Motor neuron (in vitro differentiated cells): ENCODE data around the gene CD68. TPM values are rescaled to one million over a fixed set of nuclear protein-coding genes. Genes with fewer than 3 reads are reported as not detected.
A peak's percentile ranks its signal among the peaks of the same experiment; 100 is the strongest.

Experiments
- ATAC-seq, 8 experiments: fragments of 200-7000 bp; cut with Tn5 transposase; replicated peaks in 6 of 8; 2 replicates each; pipeline ENCODE4 v1.8.0; 2021; ENCODE audit warnings: mild to moderate bottlenecking in 8 of 8, moderate library complexity in 8 of 8
- H3K27ac ChIP-seq, 2 donors: fragments of 250-450 bp; sonication (Bioruptor Pico); 2 replicates each; pipeline ENCODE4 v1.9.0; 2021; ENCODE audit warnings: antibody characterized with exemption in 2 of 2, mild to moderate bottlenecking in 2 of 2, moderate library complexity in 1 of 2
- H3K4me1 ChIP-seq, 2 donors: fragments of 250-450 bp; sonication (Bioruptor Pico); replicated peaks in 1 of 2; 2 replicates each; pipeline ENCODE4 v1.6.1; 2021; ENCODE audit warnings: antibody characterized with exemption in 2 of 2, mild to moderate bottlenecking in 2 of 2, moderate library complexity in 1 of 2
- H3K4me3 ChIP-seq, 5 donors: fragments of 250-450 bp; sonication (Bioruptor Pico); 2 replicates each; pipeline ENCODE4 v1.9.0; 2021; ENCODE audit warnings: antibody characterized with exemption in 5 of 5, mild to moderate bottlenecking in 5 of 5, moderate library complexity in 4 of 5
- WGBS, 10 experiments: fragments of 450-650 bp; shearing (Covaris generic); methylation state at CpG; one replicate each; pipeline ENCODE4 v1.0.0; 2022; 5-methylcytosine and 5-hydroxymethylcytosine counted together
- in situ Hi-C, 9 experiments: fragments of 400-800 bp; cut with MboI; loops; one replicate each; pipeline ENCODE4 v1.15.0; 2021; ENCODE audit warnings: low sequenced_read_pairs in 9 of 9, low pct_unique_long_range_greater_than_20kb in 2 of 9; ENCODE audit not compliant: unreplicated experiment in 9 of 9
- total RNA-seq, 8 experiments: library from RNA; unstranded; fragments of 300-600 nt; gene quantifications; 2 replicates each; pipeline versions ENCODE4 v1.2.3 to v1.2.4, GENCODE V29; 2022

CD68 gene, protein sequence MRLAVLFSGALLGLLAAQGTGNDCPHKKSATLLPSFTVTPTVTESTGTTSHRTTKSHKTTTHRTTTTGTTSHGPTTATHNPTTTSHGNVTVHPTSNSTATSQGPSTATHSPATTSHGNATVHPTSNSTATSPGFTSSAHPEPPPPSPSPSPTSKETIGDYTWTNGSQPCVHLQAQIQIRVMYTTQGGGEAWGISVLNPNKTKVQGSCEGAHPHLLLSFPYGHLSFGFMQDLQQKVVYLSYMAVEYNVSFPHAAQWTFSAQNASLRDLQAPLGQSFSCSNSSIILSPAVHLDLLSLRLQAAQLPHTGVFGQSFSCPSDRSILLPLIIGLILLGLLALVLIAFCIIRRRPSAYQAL
- total RNA-seq, result 10 to 100 TPM in 1 of 8 experiments, 1 to 10 TPM in 4, under 1 TPM in 3; 0.58 to 15.7 (median 2.5) TPM

DNA sequence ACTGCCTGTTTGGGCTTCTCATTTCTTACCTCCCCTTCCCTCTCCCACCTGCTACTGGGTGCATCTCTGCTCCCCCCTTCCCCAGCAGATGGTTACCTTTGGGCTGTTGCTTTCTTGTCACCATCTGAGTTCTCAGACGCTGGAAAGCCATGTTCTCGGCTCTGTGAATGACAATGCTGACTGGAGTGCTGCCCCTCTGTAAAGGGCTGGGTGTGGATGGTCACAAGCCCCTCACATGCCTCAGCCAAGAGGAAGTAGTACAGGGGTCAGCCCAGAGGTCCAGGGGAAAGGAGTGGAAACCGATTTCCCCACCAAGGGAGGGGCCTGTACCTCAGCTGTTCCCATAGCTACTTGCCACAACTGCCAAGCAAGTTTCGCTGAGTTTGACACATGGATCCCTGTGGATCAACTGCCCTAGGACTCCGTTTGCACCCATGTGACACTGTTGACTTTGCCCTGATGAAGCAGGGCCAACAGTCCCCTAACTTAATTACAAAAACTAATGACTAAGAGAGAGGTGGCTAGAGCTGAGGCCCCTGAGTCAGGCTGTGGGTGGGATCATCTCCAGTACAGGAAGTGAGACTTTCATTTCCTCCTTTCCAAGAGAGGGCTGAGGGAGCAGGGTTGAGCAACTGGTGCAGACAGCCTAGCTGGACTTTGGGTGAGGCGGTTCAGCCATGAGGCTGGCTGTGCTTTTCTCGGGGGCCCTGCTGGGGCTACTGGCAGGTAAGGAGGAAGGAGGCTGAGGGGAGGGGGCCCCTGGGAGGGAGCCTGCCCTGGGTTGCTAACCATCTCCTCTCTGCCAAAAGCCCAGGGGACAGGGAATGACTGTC, at the start of gene CD68:
TSS of gene CD68 (plus strand) at position 638 of the 833 bp plus-strand sequence. CDS start at position 678, 40 bp downstream.
- WGBS, 10 experiments, result 0 to 70% (median 16%) methylated on average over 1 to 6 of the region's 7 CpGs; no CpG with 5 or more reads in 3 of the 10 experiments
- peak; percentile 14 to 51 (median 35) for ATAC-seq
- Histone ChIP-seq H3K27ac (peak within 1 kb of the TSS in 1 of 2 donors; percentile 55), H3K4me1 (peaks cover 29 to 34% of the 10 kb centered on the region in 2 donors), H3K4me3 (peak within 1 kb of the TSS in 1 of 5 donors; percentile 4)
- in situ Hi-C loops, result no loop called here

DNA sequence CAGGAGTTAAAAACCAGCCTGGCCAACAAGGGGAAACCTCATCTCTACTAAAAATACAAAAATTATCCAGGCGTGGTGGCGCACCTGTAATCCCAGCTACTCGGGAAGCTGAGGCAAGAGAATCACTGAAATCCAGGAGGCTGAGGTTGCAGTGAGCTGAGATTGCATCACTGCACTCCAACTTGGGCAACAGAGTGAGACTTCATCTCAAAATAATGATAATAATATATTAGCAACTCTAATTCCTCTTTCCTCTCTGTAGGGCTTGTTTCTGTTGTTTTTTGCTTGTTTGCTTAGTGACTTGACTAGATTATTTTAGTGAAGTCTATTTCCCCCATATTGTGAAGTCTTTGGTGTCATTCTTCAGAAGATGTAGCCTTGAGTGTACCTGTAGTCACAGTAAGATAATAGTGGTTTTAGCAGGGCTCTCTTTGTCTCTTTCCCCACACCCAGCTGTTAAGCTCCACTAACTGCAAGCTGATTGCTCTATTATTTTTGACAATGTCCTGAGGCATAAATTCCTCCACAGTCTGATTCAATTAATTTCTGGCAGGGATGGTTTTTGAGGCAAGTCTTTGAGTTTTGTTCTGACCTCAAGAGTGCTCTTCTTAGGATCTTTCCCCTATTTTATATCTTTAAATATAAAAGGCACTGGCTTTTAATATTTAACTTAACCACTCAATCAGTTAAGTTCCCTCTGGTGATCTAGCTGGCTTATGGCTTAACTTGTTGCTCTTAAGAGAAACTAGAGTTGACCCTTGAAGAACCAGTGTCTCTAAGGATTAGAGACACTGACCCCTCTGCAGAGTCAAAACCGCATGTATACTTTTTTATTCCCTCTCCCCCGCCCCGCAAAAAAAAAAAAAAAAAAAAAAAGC, 49.2 kb upstream of the CD68 start:
- in situ Hi-C loops, result no loop called here
- Histone ChIP-seq H3K4me1 (no peaks in the 10 kb centered on the region), H3K4me3 (no peak overlapping the region), H3K27ac (no peak overlapping the region)
- WGBS, 10 experiments, result 30 to 100% (median 90%) methylated on average over 1 to 6 of the region's 6 CpGs; no CpG with 5 or more reads in 1 of the 10 experiments
- ATAC-seq, result no peak

- no peaks in the 10 kb centered on the region for H3K4me1 ChIP-seq
- H3K27ac ChIP-seq, result no peak overlapping the region
- in situ Hi-C loops, result no loop called here
- H3K4me3 ChIP-seq, result no peak overlapping the region
- ATAC-seq, result no peak
- WGBS, 10 experiments, result 0 to 76% (median 33%) methylated on average over 1 to 3 of the region's 3 CpGs; no CpG with 5 or more reads in 3 of the 10 experiments
Measured at GRCh38 chr17:7538050-7538449, 41.4 kb upstream of the CD68 start.

DNA sequence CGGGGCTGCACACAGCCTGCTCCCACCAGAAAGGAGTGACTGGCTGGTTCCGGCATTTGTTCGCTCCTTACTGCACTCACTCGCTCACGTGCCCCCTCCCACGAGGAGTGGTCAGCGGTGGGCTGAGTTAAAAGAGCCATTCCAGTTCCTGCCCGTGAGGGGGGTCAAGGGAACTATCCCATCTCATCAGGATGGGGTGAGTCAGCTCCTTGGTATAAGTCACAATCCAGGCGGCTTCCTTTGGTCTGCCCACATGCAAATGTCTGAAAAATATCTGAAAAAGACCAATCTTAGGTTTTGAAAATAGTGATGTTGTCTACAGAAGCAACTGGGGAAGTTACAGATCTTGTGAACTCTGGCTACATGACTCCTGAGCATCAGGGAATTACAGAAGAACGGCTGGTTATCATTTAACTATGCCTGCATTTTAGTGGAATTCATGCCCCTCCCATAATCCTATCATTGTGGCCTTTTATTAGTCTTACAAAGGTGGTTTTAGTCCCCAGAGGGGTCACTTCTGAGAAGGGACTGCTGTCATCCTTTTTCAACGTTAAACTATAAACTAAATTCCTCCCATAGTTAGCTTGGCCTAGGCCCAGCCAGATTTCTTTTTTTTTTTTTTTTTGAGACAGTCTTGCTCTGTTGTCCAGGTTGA, 40.4 kb upstream of the CD68 start:
- H3K4me3 ChIP-seq, result no peak overlapping the region
- no peaks in the 10 kb centered on the region for H3K4me1 ChIP-seq
- no peak overlapping the region for H3K27ac ChIP-seq
- in situ Hi-C loops, result no loop called here
- WGBS, 10 experiments, result 0 to 100% (median 46%) methylated on average over 1 to 7 of the region's 11 CpGs; no CpG with 5 or more reads in 2 of the 10 experiments
- no peak for ATAC-seq

- in situ Hi-C loops, result no loop called here
- 68 to 100% (median 88%) methylated on average over 1 to 5 of the region's 9 CpGs; no CpG with 5 or more reads in 4 of the 10 experiments for WGBS, 10 experiments
- no peak overlapping the region for H3K27ac ChIP-seq
- no peak overlapping the region for H3K4me3 ChIP-seq
- H3K4me1 ChIP-seq, result no peaks in the 10 kb centered on the region
- no peak for ATAC-seq
Measured at GRCh38 chr17:7541074-7541621, 38.3 kb upstream of the CD68 start.

- peaks cover 0 to 7% of the 10 kb centered on the region in 2 donors for H3K4me1 ChIP-seq
- ATAC-seq, result no peak
- no peak overlapping the region for H3K27ac ChIP-seq
- 20 to 100% (median 68%) methylated on average over 1 to 5 of the region's 6 CpGs; no CpG with 5 or more reads in 2 of the 10 experiments for WGBS, 10 experiments
- H3K4me3 ChIP-seq, result no peak overlapping the region
- in situ Hi-C loops, result no loop called here
Measured at GRCh38 chr17:7544911-7545310, 34.5 kb upstream of the CD68 start.

- 0 to 40% (median 8%) methylated on average over 1 to 3 of the region's 65 CpGs; no CpG with 5 or more reads in 5 of the 10 experiments for whole genome bisulfite sequencing, 10 experiments
Measured at GRCh38 chr17:7548585-7549400, 30.6 kb upstream of the CD68 start, which contains the start of gene TNFSF12. Gene TNFSF12, plus strand, starts transcription at chr17:7549058. Its CDS starts 96 bp downstream, at chr17:7549154.

DNA sequence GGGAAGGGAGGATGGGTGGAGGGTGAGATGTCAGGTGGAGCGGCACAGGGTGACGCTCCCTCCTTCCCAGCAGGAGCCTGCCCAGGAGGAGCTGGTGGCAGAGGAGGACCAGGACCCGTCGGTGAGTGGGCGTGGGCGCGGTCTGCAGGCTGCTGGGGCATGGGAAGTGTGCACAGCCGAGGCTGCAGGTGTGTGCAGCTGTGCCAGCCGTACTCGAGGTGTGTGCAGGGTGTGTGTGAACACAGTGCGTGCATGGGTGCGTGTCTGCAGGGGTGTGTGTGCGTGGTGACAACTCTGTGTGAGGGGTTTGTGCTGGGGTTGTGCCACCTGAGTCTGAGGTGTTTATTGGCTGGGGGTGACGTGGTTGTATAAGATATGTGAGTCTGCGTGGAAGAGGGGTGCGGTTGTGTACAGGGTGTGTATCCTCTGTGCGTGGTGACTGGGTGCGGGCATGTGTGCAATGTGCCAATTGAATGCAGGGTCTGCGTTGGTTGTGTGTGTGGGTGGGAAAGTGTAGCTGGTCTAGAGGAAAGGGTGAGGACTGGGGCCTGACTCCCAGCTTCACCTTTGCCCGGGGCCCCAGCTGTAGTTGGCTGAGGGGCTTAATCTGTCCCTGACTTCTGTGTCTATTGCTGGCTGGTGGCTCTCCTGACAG, 29.9 kb upstream of the CD68 start:
- Histone ChIP-seq H3K27ac (no peak overlapping the region), H3K4me3 (no peak overlapping the region), H3K4me1 (peaks cover 0 to 7% of the 10 kb centered on the region in 2 donors)
- 17 to 92% (median 59%) methylated on average over 1 to 8 of the region's 20 CpGs; no CpG with 5 or more reads in 4 of the 10 experiments for WGBS, 10 experiments
- ATAC-seq, result peak; percentile 17 to 67 (median 52)
- in situ Hi-C loops, result loop anchor here in 1 of 9 experiments (25.0 kb wide), 1 partner anchor 512 kb away; the partner anchor contains the start of genes SLC16A11 and SLC16A13

More at GRCh38 chr17:7548585-7549400, 30.6 kb upstream of the CD68 start, which contains the start of gene TNFSF12:
- peak; percentile 50 to 88 (median 74) for ATAC-seq
- in situ Hi-C loops, result no loop called here
- Histone ChIP-seq H3K27ac (no peak within 1 kb of the TSS), H3K4me3 (peak within 1 kb of the TSS in 4 of 5 donors; percentile 1 to 26 (median 14)), H3K4me1 (peaks cover 0 to 7% of the 10 kb centered on the region in 2 donors)

GRCh38 chr17:7550344-7550743, 29.1 kb upstream of the CD68 start:
- Histone ChIP-seq H3K4me1 (peaks cover 0 to 7% of the 10 kb centered on the region in 2 donors), H3K27ac (no peak overlapping the region), H3K4me3 (no peak overlapping the region)
- 0 to 83% (median 57%) methylated on average over 1 to 3 of the region's 6 CpGs; no CpG with 5 or more reads in 5 of the 10 experiments for WGBS, 10 experiments
- no peak for ATAC-seq
- in situ Hi-C loops, result loop anchor here in 1 of 9 experiments (25.0 kb wide), 1 partner anchor 513 kb away; the partner anchor contains the start of genes SLC16A11 and SLC16A13

DNA sequence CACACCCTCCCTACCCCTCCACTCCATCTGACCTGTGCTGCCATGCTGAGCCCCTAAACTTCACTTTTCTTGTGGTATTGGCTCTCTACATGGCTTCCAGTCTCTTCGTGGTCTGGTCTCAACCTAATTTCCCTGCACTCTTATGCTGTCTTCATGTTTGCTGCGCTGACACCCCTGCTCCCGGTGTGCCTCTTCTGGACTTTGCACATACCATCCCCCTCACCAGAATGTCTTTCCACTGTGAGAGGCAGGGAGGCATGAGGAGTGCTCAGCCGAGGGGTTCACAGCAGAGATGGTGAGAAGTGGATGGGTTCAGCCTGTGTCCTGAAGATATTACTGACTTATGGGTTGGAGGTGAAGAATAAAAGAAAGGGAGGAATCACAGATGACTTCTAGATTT, 28.0 kb upstream of the CD68 start:
- Histone ChIP-seq H3K4me3 (no peak overlapping the region), H3K4me1 (peaks cover 0 to 7% of the 10 kb centered on the region in 2 donors), H3K27ac (no peak overlapping the region)
- WGBS, 10 experiments, result 50 to 90% (median 79%) methylated on average over 1 to 3 of the region's 4 CpGs; no CpG with 5 or more reads in 2 of the 10 experiments
- ATAC-seq, result no peak
- in situ Hi-C loops, result loop anchor here in 1 of 9 experiments (25.0 kb wide), 1 partner anchor 514 kb away; the partner anchor contains the start of genes SLC16A11 and SLC16A13
